ENCODE results near the gene FCN1. TPM values are rescaled to one million over a fixed set of nuclear protein-coding genes. Genes with fewer than 3 reads are reported as not detected.
A peak's percentile ranks its signal among the peaks of the same experiment; 100 is the strongest.

Gene FCN1
- total and polyA plus RNA-seq, 10 of the 15 experiments (the other 5 are each of a cell fraction or from before 2014, with no cell fraction given), result 0.08 TPM; not detected in 9

GRCh38 chr9:134935056-134935640 is 17.4 kb upstream of the FCN1 start:
- no TSS peak for BruUV-seq (replicated peaks)
- ATAC-seq (no peak), DNase-seq (ENCODE audit: low read depth, low spot score) (no peak), FAIRE-seq (no peak)
- CTCF ChIA-PET, result no interaction called here
- H3K79me2 ChIP-seq (ENCODE audit: control insufficient read depth, insufficient read depth, low read length), result peaks cover 18% of the 10 kb centered on the region
- H3K9me3 ChIP-seq (replicated peaks; ENCODE audit: control insufficient read depth, insufficient read depth, low read length), result no peaks in the 10 kb centered on the region
- no peak for TF ChIP-seq MYC (IDR thresholded peaks at IDR 0.05; ENCODE audit: insufficient read depth, insufficient read length, insufficient replicate concordance, low read length, severe bottlenecking)
- TF ChIP-seq CBFB (IDR thresholded peaks at IDR 0.05; ENCODE audit: low read depth), result no peak
- TF ChIP-seq MLLT1 (IDR thresholded peaks at IDR 0.05), result no peak
- no peak for TF ChIP-seq ZNF622 (IDR thresholded peaks at IDR 0.05)
- no peak for TF ChIP-seq HDAC2 (IDR thresholded peaks at IDR 0.05)
- no peak for TF ChIP-seq NR2F1 (conservative IDR thresholded peaks at IDR 0.05)
- no peak for TF ChIP-seq PAX5 (IDR thresholded peaks at IDR 0.05; ENCODE audit: borderline replicate concordance, low read depth, low read length)
- TF ChIP-seq, protein P1, sequence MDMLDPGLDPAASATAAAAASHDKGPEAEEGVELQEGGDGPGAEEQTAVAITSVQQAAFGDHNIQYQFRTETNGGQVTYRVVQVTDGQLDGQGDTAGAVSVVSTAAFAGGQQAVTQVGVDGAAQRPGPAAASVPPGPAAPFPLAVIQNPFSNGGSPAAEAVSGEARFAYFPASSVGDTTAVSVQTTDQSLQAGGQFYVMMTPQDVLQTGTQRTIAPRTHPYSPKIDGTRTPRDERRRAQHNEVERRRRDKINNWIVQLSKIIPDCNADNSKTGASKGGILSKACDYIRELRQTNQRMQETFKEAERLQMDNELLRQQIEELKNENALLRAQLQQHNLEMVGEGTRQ (IDR thresholded peaks at IDR 0.05; ENCODE audit: borderline replicate concordance, low read depth, low read length), result no peak
- no peak for TF ChIP-seq RUNX3 (IDR thresholded peaks at IDR 0.05; ENCODE audit: low read length)
- TF ChIP-seq SP1 (IDR thresholded peaks at IDR 0.05; ENCODE audit: low read depth, low read length), result no peak
- TF ChIP-seq, protein P2, sequence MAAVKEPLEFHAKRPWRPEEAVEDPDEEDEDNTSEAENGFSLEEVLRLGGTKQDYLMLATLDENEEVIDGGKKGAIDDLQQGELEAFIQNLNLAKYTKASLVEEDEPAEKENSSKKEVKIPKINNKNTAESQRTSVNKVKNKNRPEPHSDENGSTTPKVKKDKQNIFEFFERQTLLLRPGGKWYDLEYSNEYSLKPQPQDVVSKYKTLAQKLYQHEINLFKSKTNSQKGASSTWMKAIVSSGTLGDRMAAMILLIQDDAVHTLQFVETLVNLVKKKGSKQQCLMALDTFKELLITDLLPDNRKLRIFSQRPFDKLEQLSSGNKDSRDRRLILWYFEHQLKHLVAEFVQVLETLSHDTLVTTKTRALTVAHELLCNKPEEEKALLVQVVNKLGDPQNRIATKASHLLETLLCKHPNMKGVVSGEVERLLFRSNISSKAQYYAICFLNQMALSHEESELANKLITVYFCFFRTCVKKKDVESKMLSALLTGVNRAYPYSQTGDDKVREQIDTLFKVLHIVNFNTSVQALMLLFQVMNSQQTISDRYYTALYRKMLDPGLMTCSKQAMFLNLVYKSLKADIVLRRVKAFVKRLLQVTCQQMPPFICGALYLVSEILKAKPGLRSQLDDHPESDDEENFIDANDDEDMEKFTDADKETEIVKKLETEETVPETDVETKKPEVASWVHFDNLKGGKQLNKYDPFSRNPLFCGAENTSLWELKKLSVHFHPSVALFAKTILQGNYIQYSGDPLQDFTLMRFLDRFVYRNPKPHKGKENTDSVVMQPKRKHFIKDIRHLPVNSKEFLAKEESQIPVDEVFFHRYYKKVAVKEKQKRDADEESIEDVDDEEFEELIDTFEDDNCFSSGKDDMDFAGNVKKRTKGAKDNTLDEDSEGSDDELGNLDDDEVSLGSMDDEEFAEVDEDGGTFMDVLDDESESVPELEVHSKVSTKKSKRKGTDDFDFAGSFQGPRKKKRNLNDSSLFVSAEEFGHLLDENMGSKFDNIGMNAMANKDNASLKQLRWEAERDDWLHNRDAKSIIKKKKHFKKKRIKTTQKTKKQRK (IDR thresholded peaks at IDR 0.05; ENCODE audit: low read depth, low read length), result no peak
- no peak for TF ChIP-seq FOXK2 (IDR thresholded peaks at IDR 0.05)
- TF ChIP-seq, protein P3, sequence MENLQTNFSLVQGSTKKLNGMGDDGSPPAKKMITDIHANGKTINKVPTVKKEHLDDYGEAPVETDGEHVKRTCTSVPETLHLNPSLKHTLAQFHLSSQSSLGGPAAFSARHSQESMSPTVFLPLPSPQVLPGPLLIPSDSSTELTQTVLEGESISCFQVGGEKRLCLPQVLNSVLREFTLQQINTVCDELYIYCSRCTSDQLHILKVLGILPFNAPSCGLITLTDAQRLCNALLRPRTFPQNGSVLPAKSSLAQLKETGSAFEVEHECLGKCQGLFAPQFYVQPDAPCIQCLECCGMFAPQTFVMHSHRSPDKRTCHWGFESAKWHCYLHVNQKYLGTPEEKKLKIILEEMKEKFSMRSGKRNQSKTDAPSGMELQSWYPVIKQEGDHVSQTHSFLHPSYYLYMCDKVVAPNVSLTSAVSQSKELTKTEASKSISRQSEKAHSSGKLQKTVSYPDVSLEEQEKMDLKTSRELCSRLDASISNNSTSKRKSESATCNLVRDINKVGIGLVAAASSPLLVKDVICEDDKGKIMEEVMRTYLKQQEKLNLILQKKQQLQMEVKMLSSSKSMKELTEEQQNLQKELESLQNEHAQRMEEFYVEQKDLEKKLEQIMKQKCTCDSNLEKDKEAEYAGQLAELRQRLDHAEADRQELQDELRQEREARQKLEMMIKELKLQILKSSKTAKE (IDR thresholded peaks at IDR 0.05; ENCODE audit: low read depth, poor library complexity, severe bottlenecking), result no peak
- no peak for TF ChIP-seq TCF3 (IDR thresholded peaks at IDR 0.05; ENCODE audit: borderline replicate concordance, insufficient read depth, low read depth, low read length)
- no peak for TF ChIP-seq ATF7 (IDR thresholded peaks at IDR 0.05; ENCODE audit: low read depth)
- SMC1A ChIA-PET (ENCODE audit: uncharacterized antibody, unreplicated experiment), result interaction anchor here (2.8 kb wide), 1 partner anchor 76 kb away, joined by 11 read pairs; no protein-coding TSS in a partner anchor
- H2AFZ ChIP-seq (ENCODE audit: control insufficient read depth, low read depth, low read length), result no peak overlapping the region
- intact Hi-C loops (cut with micrococcal nuclease; ENCODE audit: unreplicated experiment), result no loop called here
- WGBS (ENCODE audit: insufficient coverage, insufficient replicate concordance, low lambda C conversion rate, missing lambda C conversion rate), result 26% methylated on average over 17 of the region's 17 CpGs
- H3K27me3 ChIP-seq (replicated peaks in 1 of 2; ENCODE audit: control insufficient read depth in 2 of 2, insufficient read depth in 2 of 2, low read length in 1 of 2), result no peaks in the 10 kb centered on the region
- H3K36me3 ChIP-seq (ENCODE audit: control insufficient read depth in 2 of 2, insufficient read depth in 2 of 2, low read length in 1 of 2), result no peaks in the 10 kb centered on the region
- H3K4me1 ChIP-seq (ENCODE audit: control insufficient read depth, insufficient read depth, low read length), result peaks cover 67% of the 10 kb centered on the region
- no peak overlapping the region for H3K4me3 ChIP-seq
- no peaks in the 10 kb centered on the region for H4K20me1 ChIP-seq (ENCODE audit: control insufficient read depth, insufficient read depth)
- in situ Hi-C loops (cut with MboI), result no loop called here
- H3K4me2 ChIP-seq (ENCODE audit: control insufficient read depth, insufficient read depth), result peak overlapping the region; percentile 99; the same call in 1 of the 2 replicates
- H3K27ac ChIP-seq (ENCODE audit: control insufficient read depth, insufficient read depth), result no peak overlapping the region; the same call in 1 of the 2 replicates
- H3K9ac ChIP-seq (ENCODE audit: control insufficient read depth, insufficient read depth, low read length), result no peak overlapping the region
- RAD21 ChIA-PET (ENCODE audit: unreplicated experiment), result interaction anchor here (1.2 kb wide), 1 partner anchor 10 kb away, joined by 3 read pairs; no protein-coding TSS in a partner anchor
- POLR2A ChIA-PET, result interaction anchor here (0.6 kb wide), 1 partner anchor 1812 kb away, joined by 3 read pairs; no protein-coding TSS in a partner anchor

Measured in GM12878 (cell line).